Neural cell (in vitro differentiated cells): ENCODE measurements around the gene OSBP2. TPM values are rescaled to one million over a fixed set of nuclear protein-coding genes. Genes with fewer than 3 reads are reported as not detected.

Experiments
- H2AFZ ChIP-seq: fragments of 200-600, 300-800 bp; sonication (generic), shearing (Covaris generic); 2 replicates; pipeline ENCODE4 v1.6.0; 2014; ENCODE audit warnings: low read depth, mild to moderate bottlenecking, antibody characterized with exemption, low read length, moderate library complexity
- H3F3A ChIP-seq: fragments of 200-600 bp; shearing (Covaris generic); 2 replicates; pipeline ENCODE4 v1.6.1; 2016; ENCODE audit warnings: mild to moderate bottlenecking, moderate library complexity, mixed read lengths, antibody characterized with exemption, low read length; ENCODE audit not compliant: insufficient read depth, poor library complexity, severe bottlenecking
- H3K27ac ChIP-seq: fragments of 200-600, 300-800 bp; sonication (generic), shearing (Covaris generic); 2 replicates; pipeline ENCODE4 v1.5.1; 2014; ENCODE audit warnings: mild to moderate bottlenecking, low read length, moderate library complexity
- H3K27me3 ChIP-seq: fragments of 300-800, 200-600 bp; sonication (generic), shearing (Covaris generic); 2 replicates; pipeline ENCODE4 v1.6.0; 2014; ENCODE audit warnings: mild to moderate bottlenecking, low read depth, low read length, moderate library complexity; ENCODE audit not compliant: insufficient read depth
- H3K36me3 ChIP-seq: fragments of 300-800, 200-600 bp; sonication (generic), shearing (Covaris generic); 2 replicates; pipeline ENCODE4 v1.5.1; 2014; ENCODE audit warnings: mild to moderate bottlenecking, antibody characterized with exemption, low read length, moderate library complexity; ENCODE audit not compliant: insufficient read depth
- H3K4me2 ChIP-seq: fragments of 300-800, 200-600 bp; sonication (generic), shearing (Covaris generic); 2 replicates; pipeline ENCODE4 v1.6.0; 2014; ENCODE audit warnings: mild to moderate bottlenecking, low read length
- H3K4me3 ChIP-seq: fragments of 300-800, 200-600 bp; sonication (generic), shearing (Covaris generic); 2 replicates; pipeline ENCODE4 v1.5.1; 2014; ENCODE audit warnings: mild to moderate bottlenecking, low read length, moderate library complexity
- H3K79me2 ChIP-seq: fragments of 200-600 bp; shearing (Covaris generic); replicated peaks from 2 replicates; pipeline ENCODE4 v1.6.0; 2014; ENCODE audit warnings: mild to moderate bottlenecking, low read length, moderate library complexity; ENCODE audit not compliant: insufficient read depth
- H3K9ac ChIP-seq: fragments of 300-800, 200-600 bp; sonication (generic), shearing (Covaris generic); 2 replicates; pipeline ENCODE4 v1.6.1; 2016; ENCODE audit warnings: mild to moderate bottlenecking, low read length, mixed read lengths
- H3K9me2 ChIP-seq: fragments of 200-600 bp; shearing (Covaris generic); 2 replicates; pipeline ENCODE4 v1.6.1; 2016; ENCODE audit warnings: mild to moderate bottlenecking, low read length, mixed read lengths; ENCODE audit not compliant: insufficient read depth
- H3K9me3 ChIP-seq: fragments of 200-600, 300-800 bp; sonication (generic), shearing (Covaris generic); 2 replicates; pipeline ENCODE4 v1.6.1; 2016; ENCODE audit warnings: mild to moderate bottlenecking, mixed run types, low read length, moderate library complexity, mixed read lengths
- H4K20me1 ChIP-seq: fragments of 200-600 bp; shearing (Covaris generic); 2 replicates; pipeline ENCODE4 v1.6.1; 2016; ENCODE audit warnings: mild to moderate bottlenecking, mixed run types; ENCODE audit not compliant: insufficient read depth
- CTCF ChIP-seq: fragments of 450-650 bp; IDR thresholded peaks from 2 replicates; pipeline ENCODE4 v1.5.1; 2014; ENCODE audit warnings: antibody characterized with exemption, mild to moderate bottlenecking, moderate library complexity; ENCODE audit not compliant: poor library complexity, severe bottlenecking
- EP300 ChIP-seq: fragments of 450-650 bp; conservative IDR thresholded peaks from 2 replicates; pipeline ENCODE4 v1.6.1; 2014; ENCODE audit warnings: antibody characterized with exemption, mild to moderate bottlenecking, moderate library complexity; ENCODE audit not compliant: poor library complexity, severe bottlenecking
- EZH2 ChIP-seq: fragments of 200-600, 300-800 bp; shearing (Covaris generic), sonication (generic); IDR thresholded peaks from 2 replicates; pipeline ENCODE4 v1.6.1; 2014; ENCODE audit warnings: antibody characterized with exemption, low read length, borderline replicate concordance, mild to moderate bottlenecking; ENCODE audit not compliant: insufficient read depth, poor library complexity, severe bottlenecking
- MXI1 ChIP-seq: fragments of 450-650 bp; conservative IDR thresholded peaks from 2 replicates; pipeline ENCODE4 v1.6.1; 2014; ENCODE audit warnings: antibody characterized with exemption, mild to moderate bottlenecking; ENCODE audit not compliant: poor library complexity, severe bottlenecking
- POLR2AphosphoS5 ChIP-seq: IDR thresholded peaks from 2 replicates; pipeline ENCODE4 v1.6.1; 2012
- RAD21 ChIP-seq: fragments of 450-650 bp; conservative IDR thresholded peaks from 2 replicates; pipeline ENCODE4 v1.6.1; 2014; ENCODE audit warnings: antibody characterized with exemption, mild to moderate bottlenecking, moderate library complexity
- SMC3 ChIP-seq: fragments of 450-650 bp; conservative IDR thresholded peaks from 2 replicates; pipeline ENCODE4 v1.6.1; 2014; ENCODE audit warnings: antibody characterized with exemption, mild to moderate bottlenecking, moderate library complexity; ENCODE audit not compliant: poor library complexity
- TAF1 ChIP-seq: IDR thresholded peaks from 2 replicates; pipeline ENCODE4 v1.6.1; 2012; ENCODE audit warnings: low read depth
- polyA plus RNA-seq: library from polyadenylated mRNA; depleted of rRNA; stranded (reverse); fragments of >200 nt; gene quantifications from 2 replicates; pipeline ENCODE4 v1.2.3, GENCODE V29; 2014
- TF ChIP-seq, protein P1 (sequence below): IDR thresholded peaks from 2 replicates; pipeline ENCODE4 v1.6.1; 2012; ENCODE audit warnings: borderline replicate concordance

OSBP2 gene
- polyA plus RNA-seq, 1 donor from 2014 or later: 8.7 TPM

DNA sequence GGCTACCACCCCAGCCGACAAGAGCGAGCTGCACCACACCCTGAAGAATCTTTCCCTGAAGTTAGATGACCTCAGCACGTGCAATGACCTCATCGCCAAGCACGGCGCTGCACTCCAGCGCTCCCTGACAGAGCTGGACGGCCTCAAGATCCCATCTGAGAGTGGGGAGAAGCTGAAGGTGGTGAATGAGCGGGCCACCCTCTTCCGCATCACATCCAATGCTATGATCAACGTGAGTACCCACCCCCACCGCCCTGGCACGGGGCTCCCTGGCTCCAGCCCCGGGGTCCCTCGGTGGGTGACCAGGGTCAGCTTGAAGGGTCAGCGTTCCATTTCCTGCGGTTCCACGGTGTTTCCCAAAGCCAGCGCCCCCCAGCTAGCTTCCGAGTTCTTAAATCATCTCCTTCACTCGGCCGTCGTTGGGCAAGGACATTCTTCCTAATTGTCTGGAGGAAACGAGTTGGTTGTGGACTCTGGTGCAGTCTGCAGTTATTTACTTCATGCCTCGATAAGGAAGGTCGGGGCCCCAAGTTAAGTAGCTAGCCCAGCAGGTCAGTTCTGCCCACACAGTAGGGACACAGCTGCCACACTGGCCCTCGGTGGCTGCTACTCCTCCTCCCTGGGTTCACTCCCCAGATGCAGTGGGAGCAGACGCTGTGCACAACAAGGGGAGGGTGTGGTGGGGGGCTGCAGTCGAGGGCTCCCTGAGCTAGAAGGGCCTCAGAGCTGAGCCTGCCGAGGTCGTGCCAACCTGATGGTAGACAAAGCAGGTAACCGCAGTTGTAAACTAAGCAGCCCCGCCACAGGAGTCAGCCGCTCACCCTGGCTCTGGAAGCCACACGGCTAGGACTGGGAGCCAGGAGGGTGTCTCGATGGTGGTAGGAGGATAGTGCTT is 176.0 kb downstream of the OSBP2 start:
- Histone ChIP-seq H3K9me3 (no peaks in the 10 kb centered on the region), H3K79me2 (no peaks in the 10 kb centered on the region), H3K27me3 (no peaks in the 10 kb centered on the region), H2AFZ (no peak overlapping the region), H3K4me2 (no peak overlapping the region), H3K4me3 (no peak overlapping the region), H3K9ac (no peak overlapping the region), H3K27ac (no peak overlapping the region), H3K9me2 (no peaks in the 10 kb centered on the region), H3K36me3 (no peaks in the 10 kb centered on the region), H3F3A (no peaks in the 10 kb centered on the region), H4K20me1 (no peaks in the 10 kb centered on the region)
- TF ChIP-seq EP300 (no peak), CTCF (no peak), SMC3 (no peak), MXI1 (no peak), POLR2AphosphoS5 (no peak), EZH2 (no peak), TAF1 (no peak)
- TF ChIP-seq, protein P1, sequence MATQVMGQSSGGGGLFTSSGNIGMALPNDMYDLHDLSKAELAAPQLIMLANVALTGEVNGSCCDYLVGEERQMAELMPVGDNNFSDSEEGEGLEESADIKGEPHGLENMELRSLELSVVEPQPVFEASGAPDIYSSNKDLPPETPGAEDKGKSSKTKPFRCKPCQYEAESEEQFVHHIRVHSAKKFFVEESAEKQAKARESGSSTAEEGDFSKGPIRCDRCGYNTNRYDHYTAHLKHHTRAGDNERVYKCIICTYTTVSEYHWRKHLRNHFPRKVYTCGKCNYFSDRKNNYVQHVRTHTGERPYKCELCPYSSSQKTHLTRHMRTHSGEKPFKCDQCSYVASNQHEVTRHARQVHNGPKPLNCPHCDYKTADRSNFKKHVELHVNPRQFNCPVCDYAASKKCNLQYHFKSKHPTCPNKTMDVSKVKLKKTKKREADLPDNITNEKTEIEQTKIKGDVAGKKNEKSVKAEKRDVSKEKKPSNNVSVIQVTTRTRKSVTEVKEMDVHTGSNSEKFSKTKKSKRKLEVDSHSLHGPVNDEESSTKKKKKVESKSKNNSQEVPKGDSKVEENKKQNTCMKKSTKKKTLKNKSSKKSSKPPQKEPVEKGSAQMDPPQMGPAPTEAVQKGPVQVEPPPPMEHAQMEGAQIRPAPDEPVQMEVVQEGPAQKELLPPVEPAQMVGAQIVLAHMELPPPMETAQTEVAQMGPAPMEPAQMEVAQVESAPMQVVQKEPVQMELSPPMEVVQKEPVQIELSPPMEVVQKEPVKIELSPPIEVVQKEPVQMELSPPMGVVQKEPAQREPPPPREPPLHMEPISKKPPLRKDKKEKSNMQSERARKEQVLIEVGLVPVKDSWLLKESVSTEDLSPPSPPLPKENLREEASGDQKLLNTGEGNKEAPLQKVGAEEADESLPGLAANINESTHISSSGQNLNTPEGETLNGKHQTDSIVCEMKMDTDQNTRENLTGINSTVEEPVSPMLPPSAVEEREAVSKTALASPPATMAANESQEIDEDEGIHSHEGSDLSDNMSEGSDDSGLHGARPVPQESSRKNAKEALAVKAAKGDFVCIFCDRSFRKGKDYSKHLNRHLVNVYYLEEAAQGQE: no peak

- Histone ChIP-seq H3K36me3 (no peaks in the 10 kb centered on the region), H3K4me3 (peak overlapping the region; percentile 13), H3K79me2 (no peaks in the 10 kb centered on the region), H3K9ac (no peak overlapping the region), H3K4me2 (no peak overlapping the region), H3K27ac (no peak overlapping the region), H3F3A (no peaks in the 10 kb centered on the region), H4K20me1 (no peaks in the 10 kb centered on the region), H3K9me3 (no peaks in the 10 kb centered on the region), H2AFZ (no peak overlapping the region), H3K27me3 (no peaks in the 10 kb centered on the region), H3K9me2 (no peaks in the 10 kb centered on the region)
- no peak for TF ChIP-seq CTCF
- TF ChIP-seq SMC3: no peak
- TF ChIP-seq TAF1: no peak
- TF ChIP-seq POLR2AphosphoS5: no peak
- TF ChIP-seq EP300: no peak
- no peak for TF ChIP-seq EZH2
- TF ChIP-seq RAD21: no peak
- TF ChIP-seq, protein P1: no peak
- no peak for TF ChIP-seq MXI1
Observed at GRCh38 chr22:30871391-30872284, 177.0 kb downstream of the OSBP2 start.
